Keratinocyte (primary cell): ENCODE results near the gene KCNJ3. TPM values are rescaled to one million over a fixed set of nuclear protein-coding genes. Genes with fewer than 3 reads are reported as not detected.

ENCODE experiments used
- DNase-seq: peaks from one replicate; pipeline ENCODE4 v3.0.0-alpha.2; 2011; ENCODE audit warnings: low read depth, missing footprints, low spot score
- FAIRE-seq: peaks from 2 replicates; lab custom pipeline; 2011; peaks lifted over from hg19 to GRCh38; lab: Jason Lieb, UNC
- H2AFZ ChIP-seq: 2 replicates; pipeline ENCODE4 v1.6.0; 2012; ENCODE audit warnings: low read length, control low read depth, inconsistent platforms; ENCODE audit not compliant: control insufficient read depth
- H3K27ac ChIP-seq: 2 replicates; pipeline ENCODE4 v1.5.1; 2011; ENCODE audit warnings: low read length; ENCODE audit not compliant: control insufficient read depth, insufficient read depth
- H3K27me3 ChIP-seq: 3 replicates; pipeline ENCODE4 v1.6.0; 2011; ENCODE audit warnings: low read length; ENCODE audit not compliant: control insufficient read depth, insufficient read depth; ENCODE audit errors: extremely low read depth
- H3K36me3 ChIP-seq, 2 experiments: 2 replicates in 1 of 2; 3 replicates in 1 of 2; pipeline ENCODE4 v1.5.1; 2011; ENCODE audit warnings: low read length in 2 of 2, mild to moderate bottlenecking in 1 of 2; ENCODE audit not compliant: control insufficient read depth in 2 of 2, insufficient read depth in 2 of 2; ENCODE audit errors: extremely low read depth in 1 of 2
- H3K4me1 ChIP-seq: 3 replicates; pipeline ENCODE4 v1.5.1; 2011; ENCODE audit warnings: low read length; ENCODE audit not compliant: control insufficient read depth, insufficient read depth; ENCODE audit errors: extremely low read depth
- H3K4me2 ChIP-seq: 3 replicates; pipeline ENCODE4 v1.6.0; 2011; ENCODE audit warnings: low read depth, low read length; ENCODE audit not compliant: control insufficient read depth, insufficient read depth; ENCODE audit errors: extremely low read depth
- H3K4me3 ChIP-seq, 3 experiments: fragments of 200-600 bp in 1 of 3; sonication (generic) in 1 of 3; 2 replicates in 2 of 3; 3 replicates in 1 of 3; pipeline ENCODE4 v1.5.1; 2011 to 2016; ENCODE audit warnings: low read length in 3 of 3, mild to moderate bottlenecking in 3 of 3, control low read depth in 2 of 3, inconsistent platforms in 1 of 3, low read depth in 1 of 3, mixed read lengths in 1 of 3, mixed run types in 1 of 3, moderate library complexity in 1 of 3; ENCODE audit not compliant: control insufficient read depth in 2 of 3, insufficient read depth in 2 of 3; ENCODE audit errors: extremely low read depth in 1 of 3
- H3K79me2 ChIP-seq: 2 replicates; pipeline ENCODE4 v1.6.0; 2012; ENCODE audit warnings: low read length; ENCODE audit not compliant: control insufficient read depth, insufficient read depth
- H3K9ac ChIP-seq: 3 replicates; pipeline ENCODE4 v1.6.0; 2011; ENCODE audit warnings: low read length; ENCODE audit not compliant: control insufficient read depth, insufficient read depth; ENCODE audit errors: extremely low read depth
- H3K9me1 ChIP-seq: 3 replicates; pipeline ENCODE4 v1.6.0; 2011; ENCODE audit warnings: low read length; ENCODE audit not compliant: control insufficient read depth, insufficient read depth; ENCODE audit errors: extremely low read depth
- H3K9me3 ChIP-seq: 2 replicates; pipeline ENCODE4 v1.5.1; 2012; ENCODE audit warnings: low read depth, low read length; ENCODE audit not compliant: control insufficient read depth
- H4K20me1 ChIP-seq: 3 replicates; pipeline ENCODE4 v1.6.0; 2011; ENCODE audit warnings: low read length; ENCODE audit not compliant: control insufficient read depth, insufficient read depth; ENCODE audit errors: extremely low read depth
- EZH2 ChIP-seq: IDR thresholded peaks from one replicate; pipeline ENCODE4 v1.6.1; 2012; ENCODE audit warnings: inconsistent platforms, mild to moderate bottlenecking, low read length, moderate library complexity
- dilution Hi-C: fragments of 300-500 bp; cut with MboI; formaldehyde crosslinking; loops from one replicate; pipeline ENCODE4 v1.7.0; 2020; ENCODE audit warnings: low sequenced_read_pairs; ENCODE audit not compliant: extremely low pct_ligation_motif_present
- polyA plus RNA-seq, 5 experiments: library from polyadenylated mRNA; depleted of rRNA in 3 of 5; stranded (reverse) in 3 of 5; stranded (forward) in 1 of 5; unstranded in 1 of 5; fragments of >200 nt; gene quantifications; 1 replicate in 1 of 5; 2 replicates in 3 of 5; 3 replicates in 1 of 5; pipeline versions ENCODE4 v1.2.1 to v1.2.3, GENCODE V29; 2011 to 2012; ENCODE audit warnings: missing spikeins in 2 of 5, low read depth in 1 of 5, low replicate concordance in 1 of 5
- TF ChIP-seq, protein P1 (sequence below), 3 experiments: IDR thresholded peaks in 1 of 3; conservative IDR thresholded peaks in 1 of 3; optimal IDR thresholded peaks in 1 of 3; 2 replicates in 2 of 3; 3 replicates in 1 of 3; pipeline versions ENCODE3 to v1.5.1; 2011; ENCODE audit warnings: low read length in 3 of 3, mild to moderate bottlenecking in 3 of 3, moderate library complexity in 2 of 3, control low read depth in 1 of 3, inconsistent platforms in 1 of 3; ENCODE audit not compliant: insufficient read depth in 2 of 3; ENCODE audit errors: extremely low read depth in 1 of 3

Gene KCNJ3
- polyA plus RNA-seq, 1 donor (not counting 4 experiments of a cell fraction or from before 2014, with no cell fraction given): not detected

DNA sequence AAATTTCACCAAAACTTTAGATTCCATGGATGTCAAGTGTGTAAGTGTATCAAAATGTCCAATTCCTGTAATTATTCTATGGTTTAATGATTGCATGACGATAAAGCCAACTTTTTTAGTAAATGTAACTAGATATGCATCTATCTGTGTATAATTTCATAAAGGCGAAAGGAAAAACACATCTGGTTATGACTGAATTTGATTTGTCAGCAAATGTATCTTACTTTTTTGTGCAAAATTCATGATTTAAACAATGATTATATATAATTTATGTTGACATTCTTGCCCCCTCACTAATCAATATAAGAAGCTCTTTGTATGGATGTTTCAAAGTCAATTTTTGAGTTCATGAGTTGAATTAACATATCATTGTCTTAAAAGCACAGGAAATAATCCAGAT is 138.5 kb downstream of the KCNJ3 start:
- Histone ChIP-seq H3K9me3 (no peaks in the 10 kb centered on the region), H3K79me2 (no peaks in the 10 kb centered on the region), H2AFZ (no peak overlapping the region), H3K9me1 (no peaks in the 10 kb centered on the region), H3K9ac (no peak overlapping the region), H4K20me1 (no peaks in the 10 kb centered on the region), H3K27ac (no peak overlapping the region), H3K4me1 (no peaks in the 10 kb centered on the region), H3K27me3 (no peaks in the 10 kb centered on the region), H3K36me3 (no peaks in the 10 kb centered on the region), H3K4me2 (no peak overlapping the region), H3K4me3 (no peak overlapping the region)
- FAIRE-seq: no peak
- no peak for TF ChIP-seq EZH2
- DNase-seq: no peak
- dilution Hi-C loops: no loop called here

DNA sequence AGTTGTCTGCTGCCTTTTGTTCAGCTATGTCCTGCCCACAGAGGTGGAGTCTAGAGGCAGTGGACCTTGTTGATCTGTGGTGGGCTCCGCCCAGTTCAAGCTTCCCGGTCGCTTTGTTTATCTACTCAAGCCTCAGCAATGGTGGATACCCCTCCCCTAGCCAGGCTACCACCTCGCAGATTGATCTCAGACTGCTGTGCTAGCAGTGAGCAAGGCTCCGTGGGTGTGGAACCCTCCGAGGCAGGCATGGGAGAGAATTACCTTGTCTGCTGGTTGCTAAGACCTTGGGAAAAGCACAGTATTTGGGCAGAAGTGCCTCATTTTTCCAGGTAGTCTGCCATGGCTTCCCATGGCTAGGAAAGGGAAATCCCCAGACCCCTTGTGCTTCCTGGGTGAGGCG is 146.0 kb downstream of the KCNJ3 start:
- FAIRE-seq: no peak

More for the DNA sequence above, 146.0 kb downstream of the KCNJ3 start:
- no peaks in the 10 kb centered on the region for H3K27me3 ChIP-seq
- no peaks in the 10 kb centered on the region for H3K9me1 ChIP-seq
- TF ChIP-seq, protein P1, sequence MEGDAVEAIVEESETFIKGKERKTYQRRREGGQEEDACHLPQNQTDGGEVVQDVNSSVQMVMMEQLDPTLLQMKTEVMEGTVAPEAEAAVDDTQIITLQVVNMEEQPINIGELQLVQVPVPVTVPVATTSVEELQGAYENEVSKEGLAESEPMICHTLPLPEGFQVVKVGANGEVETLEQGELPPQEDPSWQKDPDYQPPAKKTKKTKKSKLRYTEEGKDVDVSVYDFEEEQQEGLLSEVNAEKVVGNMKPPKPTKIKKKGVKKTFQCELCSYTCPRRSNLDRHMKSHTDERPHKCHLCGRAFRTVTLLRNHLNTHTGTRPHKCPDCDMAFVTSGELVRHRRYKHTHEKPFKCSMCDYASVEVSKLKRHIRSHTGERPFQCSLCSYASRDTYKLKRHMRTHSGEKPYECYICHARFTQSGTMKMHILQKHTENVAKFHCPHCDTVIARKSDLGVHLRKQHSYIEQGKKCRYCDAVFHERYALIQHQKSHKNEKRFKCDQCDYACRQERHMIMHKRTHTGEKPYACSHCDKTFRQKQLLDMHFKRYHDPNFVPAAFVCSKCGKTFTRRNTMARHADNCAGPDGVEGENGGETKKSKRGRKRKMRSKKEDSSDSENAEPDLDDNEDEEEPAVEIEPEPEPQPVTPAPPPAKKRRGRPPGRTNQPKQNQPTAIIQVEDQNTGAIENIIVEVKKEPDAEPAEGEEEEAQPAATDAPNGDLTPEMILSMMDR (optimal IDR thresholded peaks at IDR 0.05 in 1 of 3, IDR thresholded peaks at IDR 0.05 in 1 of 3, conservative IDR thresholded peaks at IDR 0.05 in 1 of 3; ENCODE audit: extremely low read depth in 1 of 3, insufficient read depth in 2 of 3, low read length in 3 of 3): no peak
- no peak for TF ChIP-seq EZH2
- H3K9ac ChIP-seq: no peak overlapping the region
- no peak for DNase-seq
- peaks cover 3% of the 10 kb centered on the region for H3K9me3 ChIP-seq
- dilution Hi-C loops: no loop called here
- H3K4me2 ChIP-seq: no peak overlapping the region
- H3K27ac ChIP-seq: no peak overlapping the region
- no peaks in the 10 kb centered on the region for H3K79me2 ChIP-seq
- no peak overlapping the region for H3K4me3 ChIP-seq
- H3K4me1 ChIP-seq: no peaks in the 10 kb centered on the region
- no peak overlapping the region for H2AFZ ChIP-seq
- no peaks in the 10 kb centered on the region for H3K36me3 ChIP-seq
- H4K20me1 ChIP-seq: no peaks in the 10 kb centered on the region
